ENCODE data around the gene DCANP1. TPM values are rescaled to one million over a fixed set of nuclear protein-coding genes. Genes with fewer than 3 reads are reported as not detected.

Gene DCANP1
- total RNA-seq, 1 donor = not detected

DNA sequence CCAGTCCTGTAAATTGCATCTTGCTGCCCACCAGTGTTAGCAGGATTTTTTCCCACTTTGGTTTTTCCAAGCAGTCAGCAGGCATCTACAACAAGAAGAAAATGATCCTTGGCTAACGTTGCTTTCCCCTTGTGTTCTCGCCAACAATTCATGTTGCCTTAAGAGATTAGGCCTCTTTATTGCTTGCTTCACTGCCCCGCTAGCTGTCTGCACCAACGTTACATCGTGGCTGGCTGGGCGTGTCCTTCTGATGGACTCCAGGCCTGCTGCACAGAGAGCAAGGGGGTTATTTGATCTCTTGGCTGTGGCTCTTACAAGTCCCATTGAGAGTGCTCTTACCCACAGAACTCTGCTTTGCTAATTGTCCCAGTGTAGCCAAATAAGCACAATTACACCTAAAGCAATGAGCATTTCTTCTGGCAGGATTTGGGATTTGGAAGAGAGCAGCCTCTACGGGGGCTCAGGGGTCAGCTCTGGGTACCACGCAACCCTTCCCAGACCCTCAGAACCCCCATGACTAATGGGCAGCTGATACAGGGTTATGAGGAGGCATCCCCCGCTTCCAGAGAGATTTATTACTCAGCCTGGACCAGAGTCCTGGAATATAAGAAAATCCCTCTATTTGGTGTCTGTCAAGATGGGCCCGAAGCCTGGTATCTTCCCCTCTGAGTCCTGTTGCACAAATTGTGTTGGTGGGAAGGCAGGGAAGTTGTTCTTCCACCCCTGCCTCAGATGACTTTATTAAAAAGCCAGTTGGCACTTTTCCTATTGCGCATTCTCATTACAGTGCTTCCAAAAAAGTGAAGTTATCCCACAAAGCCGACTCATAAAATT is 17.6 kb downstream of the DCANP1 start:
- Histone ChIP-seq H3K27ac (ENCODE audit: low read depth, low read length) (no peak overlapping the region), H3K4me3 (ENCODE audit: insufficient read depth, low read length) (no peak overlapping the region), H2AFZ (ENCODE audit: low read length) (no peak overlapping the region), H3K9me3 (ENCODE audit: low read depth, low read length) (peaks cover 5% of the 10 kb centered on the region), H3K36me3 (ENCODE audit: insufficient read depth, low read length) (no peaks in the 10 kb centered on the region), H3K4me2 (ENCODE audit: insufficient read depth, low read length) (no peak overlapping the region), H3K4me1 (ENCODE audit: insufficient read depth, low read length) (peaks cover 26% of the 10 kb centered on the region), H4K20me1 (ENCODE audit: insufficient read depth, low read length) (no peaks in the 10 kb centered on the region), H3K27me3 (ENCODE audit: insufficient read depth, low read length) (no peaks in the 10 kb centered on the region), H3K79me2 (ENCODE audit: insufficient read depth, low read length) (no peaks in the 10 kb centered on the region)
- TF ChIP-seq CTCF (IDR thresholded peaks at IDR 0.05; ENCODE audit: extremely low read depth, low read depth, low read length) = no peak
- DNase-seq (ENCODE audit: insufficient read length, low spot score, missing footprints) = peak; percentile 3

DNA sequence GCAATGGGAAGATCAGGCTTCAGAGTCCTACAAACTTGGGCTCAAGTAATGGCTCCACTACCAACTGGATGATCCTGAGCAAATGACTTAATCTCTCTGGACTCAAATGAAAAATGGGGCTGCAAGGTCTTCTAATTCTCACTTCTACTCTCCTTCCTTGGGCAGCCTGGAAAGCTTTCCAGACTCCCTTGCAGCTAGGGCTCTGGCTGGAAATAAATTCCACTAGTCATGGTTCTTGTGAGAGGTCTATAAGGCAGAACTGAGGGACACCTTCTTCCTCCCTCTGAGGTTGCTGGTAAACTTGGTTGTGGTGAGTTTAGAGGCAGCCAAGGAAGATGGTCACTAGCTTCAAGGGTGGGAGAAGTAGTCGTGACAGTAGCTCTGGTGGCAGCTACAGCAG is 18.6 kb downstream of the DCANP1 start:
- no peak for DNase-seq (ENCODE audit: insufficient read length, low spot score, missing footprints)
- TF ChIP-seq CTCF (IDR thresholded peaks at IDR 0.05; ENCODE audit: extremely low read depth, low read depth, low read length) = no peak
- Histone ChIP-seq H3K9me3 (ENCODE audit: low read depth, low read length) (peaks cover 5% of the 10 kb centered on the region), H3K79me2 (ENCODE audit: insufficient read depth, low read length) (no peaks in the 10 kb centered on the region), H3K36me3 (ENCODE audit: insufficient read depth, low read length) (no peaks in the 10 kb centered on the region), H3K27me3 (ENCODE audit: insufficient read depth, low read length) (no peaks in the 10 kb centered on the region), H3K27ac (ENCODE audit: low read depth, low read length) (no peak overlapping the region), H3K4me1 (ENCODE audit: insufficient read depth, low read length) (peaks cover 18% of the 10 kb centered on the region), H3K4me3 (ENCODE audit: insufficient read depth, low read length) (no peak overlapping the region), H3K4me2 (ENCODE audit: insufficient read depth, low read length) (no peak overlapping the region), H4K20me1 (ENCODE audit: insufficient read depth, low read length) (no peaks in the 10 kb centered on the region), H2AFZ (ENCODE audit: low read length) (no peak overlapping the region)

- no peaks in the 10 kb centered on the region for H3K79me2 ChIP-seq (ENCODE audit: insufficient read depth, low read length)
- H3K4me2 ChIP-seq (ENCODE audit: insufficient read depth, low read length) = no peak overlapping the region
- H3K27me3 ChIP-seq (ENCODE audit: insufficient read depth, low read length) = peaks cover 7% of the 10 kb centered on the region
- H3K9me3 ChIP-seq (ENCODE audit: low read depth, low read length) = peaks cover 5% of the 10 kb centered on the region
- TF ChIP-seq CTCF (IDR thresholded peaks at IDR 0.05; ENCODE audit: extremely low read depth, low read depth, low read length) = peak; percentile 86
- peak; percentile 84 for DNase-seq (ENCODE audit: insufficient read length, low spot score, missing footprints)
- H3K4me3 ChIP-seq (ENCODE audit: insufficient read depth, low read length) = no peak overlapping the region
- H4K20me1 ChIP-seq (ENCODE audit: insufficient read depth, low read length) = no peaks in the 10 kb centered on the region
- H3K4me1 ChIP-seq (ENCODE audit: insufficient read depth, low read length) = peaks cover 12% of the 10 kb centered on the region
- H2AFZ ChIP-seq (ENCODE audit: low read length) = peak overlapping the region; percentile 17
- no peak overlapping the region for H3K27ac ChIP-seq (ENCODE audit: low read depth, low read length)
- no peaks in the 10 kb centered on the region for H3K36me3 ChIP-seq (ENCODE audit: insufficient read depth, low read length)
These were observed 20.8 kb downstream of the DCANP1 start for GRCh38 chr5:135426102-135427082.

Measured in osteoblast (primary cell).